Right lobe of liver (tissue), 4 donors: ENCODE data around the gene TNFSF13B.

Experiments used
- CTCF ChIP-seq, 4 donors: fragments of 200-600 bp in 3 of 4; fragments of 450-650 bp in 1 of 4; IDR thresholded peaks; one replicate each; pipeline versions ENCODE4 v1.5.1 to v1.8.0; 2016 to 2022; ENCODE audit warnings: antibody characterized with exemption in 4 of 4, mild to moderate bottlenecking in 2 of 4
- POLR2A ChIP-seq: fragments of 450-650 bp; IDR thresholded peaks from one replicate; pipeline ENCODE4 v1.6.1; 2017; ENCODE audit warnings: antibody characterized with exemption, mild to moderate bottlenecking
- donor health status: DM: no; HTN: no; CAD: no.
- donor health status: DM: no; HTN: no; CAD: no.
- donor health status: DM: no; HTN: yes; CAD: no.

GRCh38 chr13:108345016-108345415, 75.5 kb downstream of the TNFSF13B start:
- no peak for TF ChIP-seq POLR2A
- no peak for TF ChIP-seq CTCF (IDR thresholded peaks at IDR 0.05)
